SK-N-SH treated with all-trans-retinoic acid at 6 μM for 48 hours (cell line): ENCODE data around the gene ZMIZ1.

Source experiments
- ATAC-seq: fragments of 200-7000 bp; cut with Tn5 transposase; 3 replicates; pipeline ENCODE4 v1.9.1; 2020; ENCODE audit warnings: mild to moderate bottlenecking, moderate library complexity
- BACH2 ChIP-seq: fragments of 250-450 bp; sonication (Bioruptor Pico); IDR thresholded peaks from 2 replicates; pipeline ENCODE4 v1.9.0; 2021; ENCODE audit warnings: mild to moderate bottlenecking, borderline replicate concordance
- CSDC2 ChIP-seq: fragments of 250-450 bp; sonication (Bioruptor Pico); IDR thresholded peaks from 2 replicates; pipeline ENCODE4 v1.5.0; 2020; ENCODE audit warnings: mild to moderate bottlenecking, moderate library complexity
- ESRRG ChIP-seq: fragments of 250-450 bp; sonication (Bioruptor Pico); IDR thresholded peaks from 2 replicates; pipeline ENCODE4 v1.6.1; 2021; ENCODE audit warnings: mild to moderate bottlenecking
- ISL1 ChIP-seq: fragments of 250-450 bp; sonication (Bioruptor Pico); IDR thresholded peaks from 2 replicates; pipeline ENCODE4 v2.1.2; 2022; ENCODE audit warnings: mild to moderate bottlenecking, moderate library complexity
- OSR1 ChIP-seq: fragments of 250-450 bp; sonication (Bioruptor Pico); IDR thresholded peaks from 2 replicates; pipeline ENCODE4 v1.8.0; 2022; ENCODE audit warnings: moderate library complexity, mild to moderate bottlenecking, inconsistent platforms
- POU6F1 ChIP-seq: fragments of 250-450 bp; sonication (Bioruptor Pico); IDR thresholded peaks from 2 replicates; pipeline ENCODE4 v1.8.0; 2021; ENCODE audit warnings: low read depth, mild to moderate bottlenecking, moderate library complexity, borderline replicate concordance
- PPARA ChIP-seq: fragments of 250-450 bp; sonication (Bioruptor Pico); IDR thresholded peaks from 2 replicates; pipeline ENCODE4 v1.5.0; 2020; ENCODE audit warnings: mild to moderate bottlenecking, borderline replicate concordance
- RARB ChIP-seq: fragments of 250-450 bp; sonication (Bioruptor Pico); IDR thresholded peaks from 2 replicates; pipeline ENCODE4 v1.8.0; 2021; ENCODE audit warnings: mild to moderate bottlenecking, moderate library complexity
- TCF4 ChIP-seq: fragments of 250-450 bp; sonication (Bioruptor Pico); IDR thresholded peaks from 2 replicates; pipeline ENCODE4 v1.8.0; 2021; ENCODE audit warnings: mild to moderate bottlenecking, moderate library complexity, borderline replicate concordance
- ZC3H10 ChIP-seq: fragments of 250-450 bp; sonication (Bioruptor Pico); IDR thresholded peaks from 2 replicates; pipeline ENCODE4 v1.5.1; 2021; ENCODE audit warnings: mild to moderate bottlenecking, moderate library complexity
- ZFP3 ChIP-seq: fragments of 250-450 bp; sonication (Bioruptor Pico); IDR thresholded peaks from 2 replicates; pipeline ENCODE4 v1.5.0; 2020; ENCODE audit warnings: mild to moderate bottlenecking, moderate library complexity
- ZFP30 ChIP-seq: fragments of 450-650 bp; formaldehyde crosslinking; IDR thresholded peaks from 2 replicates; pipeline ENCODE4 v1.5.0; 2022; ENCODE audit warnings: mild to moderate bottlenecking, moderate library complexity
- ZNF565 ChIP-seq: fragments of 450-650 bp; formaldehyde crosslinking; conservative IDR thresholded peaks from 2 replicates; pipeline ENCODE4 v1.5.0; 2020; ENCODE audit warnings: low read depth, mild to moderate bottlenecking, moderate library complexity
- ZNF70 ChIP-seq: fragments of 450-650 bp; formaldehyde crosslinking; IDR thresholded peaks from 2 replicates; pipeline ENCODE4 v1.5.0; 2020; ENCODE audit warnings: mild to moderate bottlenecking, moderate library complexity
- TF ChIP-seq, protein P1 (sequence below): fragments of 250-450 bp; sonication (Bioruptor Pico); IDR thresholded peaks from 2 replicates; pipeline ENCODE4 v1.5.1; 2020; ENCODE audit warnings: low read depth, mild to moderate bottlenecking, moderate library complexity
- TF ChIP-seq, protein P2 (sequence below): fragments of 250-450 bp; sonication (Bioruptor Pico); IDR thresholded peaks from 2 replicates; pipeline ENCODE4 v1.5.1; 2021; ENCODE audit warnings: mild to moderate bottlenecking, moderate library complexity

The ZMIZ1 gene

DNA sequence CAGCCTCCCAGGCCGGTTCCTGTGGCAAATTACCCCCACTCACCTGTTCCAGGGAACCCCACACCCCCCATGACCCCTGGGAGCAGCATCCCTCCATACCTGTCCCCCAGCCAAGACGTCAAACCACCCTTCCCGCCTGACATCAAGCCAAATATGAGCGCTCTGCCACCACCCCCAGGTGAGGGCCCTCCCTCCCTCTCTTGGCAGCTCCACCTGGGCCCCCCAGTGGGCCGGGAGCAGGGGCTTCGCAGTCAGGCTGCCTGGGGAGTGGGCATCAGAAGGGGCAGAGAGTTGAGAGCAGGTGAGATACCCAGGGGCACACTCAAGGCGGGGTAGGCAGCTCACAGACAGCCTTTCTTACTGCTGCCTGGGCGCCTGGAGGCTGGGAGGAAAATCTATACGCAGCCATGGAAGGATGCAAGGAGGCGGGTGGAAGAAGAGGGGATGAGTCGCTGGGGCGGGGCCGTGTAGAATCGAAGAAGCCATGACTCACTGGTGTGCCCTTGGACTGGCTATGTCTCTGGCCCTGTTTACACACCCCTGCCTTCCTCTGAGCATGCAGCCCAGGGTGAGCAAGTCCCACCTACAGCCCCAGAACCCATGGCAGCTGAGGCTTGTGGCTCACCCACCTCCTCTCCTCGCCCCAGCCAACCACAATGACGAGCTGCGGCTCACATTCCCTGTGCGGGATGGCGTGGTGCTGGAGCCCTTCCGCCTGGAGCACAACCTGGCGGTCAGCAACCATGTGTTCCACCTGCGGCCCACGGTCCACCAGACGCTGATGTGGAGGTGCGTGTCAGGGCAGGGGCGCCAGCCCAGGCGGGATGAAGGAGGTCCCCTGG lies 229.9 kb downstream of the ZMIZ1 start:
- ATAC-seq, result peak; percentile 91
- TF ChIP-seq RARB (CRISPR knock-in tag), result no peak
- TF ChIP-seq ZNF70, result no peak
- no peak for TF ChIP-seq TCF4 (CRISPR knock-in tag)
- no peak for TF ChIP-seq BACH2 (CRISPR knock-in tag)

GRCh38 chr10:79299397-79300241 lies 230.9 kb downstream of the ZMIZ1 start:
- 0 out of 2 replicates have a peak, but pooled peaks have one; percentile 23 for TF ChIP-seq CSDC2
- no peak for TF ChIP-seq ZNF565 (CRISPR knock-in tag)
- no peak for TF ChIP-seq POU6F1 (CRISPR knock-in tag)
- peak; percentile 59; the same call in 1 of the 2 replicates for TF ChIP-seq ZFP3 (CRISPR knock-in tag)
- peak; percentile 80 for ATAC-seq

DNA sequence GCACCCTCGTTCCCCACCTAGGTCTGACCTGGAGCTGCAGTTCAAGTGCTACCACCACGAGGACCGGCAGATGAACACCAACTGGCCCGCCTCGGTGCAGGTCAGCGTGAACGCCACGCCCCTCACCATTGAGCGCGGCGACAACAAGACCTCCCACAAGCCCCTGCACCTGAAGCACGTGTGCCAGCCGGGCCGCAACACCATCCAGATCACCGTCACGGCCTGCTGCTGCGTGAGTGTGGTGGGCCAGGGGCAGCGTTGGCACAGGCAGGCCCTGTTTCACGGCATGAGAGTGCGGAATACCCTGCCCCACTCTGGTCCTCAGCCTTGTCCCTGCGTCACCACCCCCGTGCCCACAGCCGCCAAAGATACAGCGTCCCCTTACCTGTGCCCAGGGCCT lies 231.9 kb downstream of the ZMIZ1 start:
- no peak for ATAC-seq
- TF ChIP-seq ESRRG (CRISPR knock-in tag) (no peak), ISL1 (CRISPR knock-in tag) (no peak), OSR1 (CRISPR knock-in tag) (no peak), ZC3H10 (CRISPR knock-in tag) (no peak), POU6F1 (CRISPR knock-in tag) (no peak), PPARA (CRISPR knock-in tag) (no peak)
- TF ChIP-seq, protein P1, sequence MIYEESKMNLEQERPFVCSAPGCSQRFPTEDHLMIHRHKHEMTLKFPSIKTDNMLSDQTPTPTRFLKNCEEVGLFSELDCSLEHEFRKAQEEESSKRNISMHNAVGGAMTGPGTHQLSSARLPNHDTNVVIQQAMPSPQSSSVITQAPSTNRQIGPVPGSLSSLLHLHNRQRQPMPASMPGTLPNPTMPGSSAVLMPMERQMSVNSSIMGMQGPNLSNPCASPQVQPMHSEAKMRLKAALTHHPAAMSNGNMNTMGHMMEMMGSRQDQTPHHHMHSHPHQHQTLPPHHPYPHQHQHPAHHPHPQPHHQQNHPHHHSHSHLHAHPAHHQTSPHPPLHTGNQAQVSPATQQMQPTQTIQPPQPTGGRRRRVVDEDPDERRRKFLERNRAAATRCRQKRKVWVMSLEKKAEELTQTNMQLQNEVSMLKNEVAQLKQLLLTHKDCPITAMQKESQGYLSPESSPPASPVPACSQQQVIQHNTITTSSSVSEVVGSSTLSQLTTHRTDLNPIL (CRISPR knock-in tag), result no peak
- TF ChIP-seq, protein P2, sequence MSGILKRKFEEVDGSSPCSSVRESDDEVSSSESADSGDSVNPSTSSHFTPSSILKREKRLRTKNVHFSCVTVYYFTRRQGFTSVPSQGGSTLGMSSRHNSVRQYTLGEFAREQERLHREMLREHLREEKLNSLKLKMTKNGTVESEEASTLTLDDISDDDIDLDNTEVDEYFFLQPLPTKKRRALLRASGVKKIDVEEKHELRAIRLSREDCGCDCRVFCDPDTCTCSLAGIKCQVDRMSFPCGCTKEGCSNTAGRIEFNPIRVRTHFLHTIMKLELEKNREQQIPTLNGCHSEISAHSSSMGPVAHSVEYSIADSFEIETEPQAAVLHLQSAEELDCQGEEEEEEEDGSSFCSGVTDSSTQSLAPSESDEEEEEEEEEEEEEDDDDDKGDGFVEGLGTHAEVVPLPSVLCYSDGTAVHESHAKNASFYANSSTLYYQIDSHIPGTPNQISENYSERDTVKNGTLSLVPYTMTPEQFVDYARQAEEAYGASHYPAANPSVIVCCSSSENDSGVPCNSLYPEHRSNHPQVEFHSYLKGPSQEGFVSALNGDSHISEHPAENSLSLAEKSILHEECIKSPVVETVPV (CRISPR knock-in tag), result no peak

DNA sequence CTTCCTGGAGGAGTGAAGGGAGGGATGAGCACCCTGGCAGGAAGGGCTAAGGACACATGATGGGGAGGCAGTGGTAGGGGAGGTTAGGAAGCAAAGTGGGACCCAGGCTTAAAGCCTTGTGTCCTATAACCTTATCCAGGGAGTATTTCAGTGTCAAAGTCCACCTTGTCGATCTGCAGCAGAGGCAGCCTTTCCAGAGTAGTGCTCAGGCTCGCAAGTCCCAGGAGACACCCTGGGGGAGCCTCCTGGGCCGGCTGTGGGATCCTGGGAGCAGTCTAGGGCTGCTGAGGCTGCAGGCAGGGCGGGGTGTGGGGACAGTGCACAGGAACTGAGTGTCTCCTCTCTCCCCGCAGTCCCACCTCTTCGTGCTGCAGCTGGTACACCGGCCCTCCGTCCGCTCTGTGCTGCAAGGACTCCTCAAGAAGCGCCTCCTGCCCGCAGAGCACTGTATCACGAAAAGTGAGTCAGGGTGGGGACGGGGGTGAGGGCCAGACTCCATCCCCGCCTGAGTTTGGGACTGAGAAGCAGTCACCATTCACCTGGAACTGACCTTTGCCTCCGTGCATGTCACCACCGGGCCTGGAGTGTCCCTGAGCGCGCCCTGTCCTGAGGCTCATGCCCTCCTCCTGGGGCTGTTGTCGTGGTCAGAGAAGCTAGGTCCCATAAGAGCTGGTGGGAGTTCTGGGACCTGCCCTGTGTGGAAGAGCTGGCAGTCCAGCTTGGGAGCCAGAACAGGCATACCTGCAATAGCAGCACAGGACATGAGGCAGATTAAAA lies 233.2 kb downstream of the ZMIZ1 start:
- ATAC-seq, result no peak
- TF ChIP-seq ISL1 (CRISPR knock-in tag) (no peak), PPARA (CRISPR knock-in tag) (no peak), ZFP30 (CRISPR knock-in tag) (no peak)
